A549 (cell line): ENCODE data around the gene RNU1-4.
"Not testable (repeated sequence)": the region's sequence is repeated elsewhere in the genome, so short reads cannot be mapped to it uniquely, and the experiment has no call there.

ENCODE experiments used
- CBX2 ChIP-seq: fragments of 200-600 bp; sonication (generic); IDR thresholded peaks from 2 replicates; pipeline ENCODE4 v1.6.1; 2016; ENCODE audit warnings: low read depth, mild to moderate bottlenecking, borderline replicate concordance
- CTCF ChIP-seq: fragments of >200 bp; sonication (Bioruptor Twin); formaldehyde crosslinking; IDR thresholded peaks from 3 replicates; pipeline ENCODE4 v1.5.1; 2016
- E2F6 ChIP-seq: IDR thresholded peaks from 2 replicates; pipeline ENCODE4 v1.6.1; 2012; ENCODE audit warnings: low read depth, borderline replicate concordance
- FOSL2 ChIP-seq, 2 experiments: fragments of 450-650 bp in 1 of 2; fragments of >200 bp in 1 of 2; sonication (Bioruptor Twin) in 1 of 2; formaldehyde crosslinking; IDR thresholded peaks; 2 replicates each; pipeline versions ENCODE4 v1.5.0 to v1.6.1; 2016 to 2020; ENCODE audit warnings: mild to moderate bottlenecking in 1 of 2, moderate library complexity in 1 of 2
- HMGXB4 ChIP-seq: fragments of 250-450 bp; sonication (Bioruptor Pico); IDR thresholded peaks from 2 replicates; pipeline ENCODE4 v1.5.0; 2021; ENCODE audit warnings: mild to moderate bottlenecking, moderate library complexity, borderline replicate concordance
- JUNB ChIP-seq: fragments of >200 bp; sonication (Bioruptor Twin); formaldehyde crosslinking; IDR thresholded peaks from 2 replicates; pipeline ENCODE4 v1.6.1; 2016
- MAFK ChIP-seq: fragments of 450-650 bp; IDR thresholded peaks from 2 replicates; pipeline ENCODE4 v1.6.1; 2014; ENCODE audit not compliant: partially characterized antibody
- MAX ChIP-seq: IDR thresholded peaks from 2 replicates; pipeline ENCODE4 v1.6.1; 2012
- MYC ChIP-seq: IDR thresholded peaks from 2 replicates; pipeline ENCODE4 v1.6.1; 2012; ENCODE audit warnings: mild to moderate bottlenecking, inconsistent platforms, low read length, improper control_type of control experiment, borderline replicate concordance
- POLR2AphosphoS2 ChIP-seq: conservative IDR thresholded peaks from 2 replicates; pipeline ENCODE4 v1.6.1; 2012; ENCODE audit warnings: low read length, improper control_type of control experiment, inconsistent platforms
- RAD21 ChIP-seq, 2 experiments: fragments of >200 bp in 1 of 2; sonication (Bioruptor Twin) in 1 of 2; formaldehyde crosslinking in 1 of 2; IDR thresholded peaks in 1 of 2; conservative IDR thresholded peaks in 1 of 2; 2 replicates in 1 of 2; 3 replicates in 1 of 2; pipeline ENCODE4 v1.6.1; 2012 to 2018; ENCODE audit warnings: inconsistent platforms in 1 of 2
- RCOR1 ChIP-seq: fragments of 150-350 bp; IDR thresholded peaks from 2 replicates; pipeline ENCODE4 v1.6.1; 2014; ENCODE audit warnings: antibody characterized with exemption, low read length, low read depth
- RFX5 ChIP-seq: fragments of 450-650 bp; IDR thresholded peaks from 2 replicates; pipeline ENCODE4 v1.7.1; 2014; ENCODE audit warnings: antibody characterized with exemption, mild to moderate bottlenecking, moderate library complexity
- RNF2 ChIP-seq: fragments of 200-600 bp; sonication (generic); IDR thresholded peaks from 2 replicates; pipeline ENCODE4 v1.6.1; 2016; ENCODE audit warnings: low read depth, mild to moderate bottlenecking, antibody characterized with exemption, moderate library complexity, borderline replicate concordance

- TF ChIP-seq FOSL2 (IDR thresholded peaks at IDR 0.05); FOSL2 (CRISPR knock-in tag; IDR thresholded peaks at IDR 0.05); JUNB; RAD21 (conservative IDR thresholded peaks at IDR 0.05 in 1 of 2, IDR thresholded peaks at IDR 0.05 in 1 of 2); RNF2; CTCF; E2F6; MYC; RFX5; POLR2AphosphoS2; CBX2; MAFK; RCOR1; MAX; HMGXB4: not testable (repeated sequence)
Measured at GRCh38 chr1:16752770-16753169, 12.5 kb downstream of the RNU1-4 start.
